CD4-positive, alpha-beta memory T cell (primary cell): ENCODE data around the gene RBBP5. TPM values are rescaled to one million over a fixed set of nuclear protein-coding genes. Genes with fewer than 3 reads are reported as not detected.

Experiments
- CTCF ChIA-PET: fragments of 350-600 bp; sonication (Branson Sonifier 250); formaldehyde crosslinking; loops from one replicate; lab custom pipeline; 2021; ENCODE audit warnings: inconsistent platforms; ENCODE audit not compliant: partially characterized antibody; lab: Charles Lee
- POLR2A ChIA-PET: fragments of 350-600 bp; sonication (Branson Sonifier 250); formaldehyde crosslinking; loops from one replicate; lab custom pipeline; 2021; ENCODE audit not compliant: partially characterized antibody; lab: Charles Lee
- DNase-seq, 5 donors: peaks; one replicate each; pipeline versions ENCODE4 v3.0.0 to v3.0.0-alpha.2; 2020 to 2022; ENCODE audit warnings: mixed read lengths in 1 of 5
- H3K27ac ChIP-seq: one replicate; pipeline ENCODE4 v1.7.0; 2013; ENCODE audit warnings: low read depth, low read length
- H3K27me3 ChIP-seq: 2 replicates; pipeline ENCODE4 v1.7.0; 2013; ENCODE audit warnings: mild to moderate bottlenecking, low read length, moderate library complexity; ENCODE audit not compliant: insufficient read depth
- H3K36me3 ChIP-seq: 2 replicates; pipeline ENCODE4 v1.7.0; 2013; ENCODE audit warnings: mild to moderate bottlenecking, low read length, moderate library complexity; ENCODE audit not compliant: insufficient read depth
- H3K4me1 ChIP-seq: 2 replicates; pipeline ENCODE4 v1.7.0; 2013; ENCODE audit warnings: mild to moderate bottlenecking, low read length, moderate library complexity; ENCODE audit not compliant: insufficient read depth
- H3K4me3 ChIP-seq, 2 donors: one replicate each; pipeline ENCODE4 v1.7.0; 2013; ENCODE audit warnings: low read length in 2 of 2, mild to moderate bottlenecking in 1 of 2
- H3K9me3 ChIP-seq, 2 donors: one replicate each; pipeline ENCODE4 v1.7.0; 2013; ENCODE audit warnings: low read length in 2 of 2, control low read depth in 1 of 2; ENCODE audit not compliant: control insufficient read depth in 1 of 2
- H3K27ac Mint-ChIP-seq, 7 donors: one replicate each; pipeline ENCODE4 v1.8.0; 2020 to 2021; ENCODE audit warnings: mixed read lengths in 7 of 7, mild to moderate bottlenecking in 6 of 7, inconsistent platforms in 3 of 7, moderate library complexity in 3 of 7
- H3K27me3 Mint-ChIP-seq, 2 donors: one replicate each; pipeline ENCODE4 v1.8.0; 2020 to 2021; ENCODE audit warnings: mixed read lengths in 2 of 2
- H3K36me3 Mint-ChIP-seq, 2 donors: one replicate each; pipeline ENCODE4 v1.8.0; 2020 to 2021; ENCODE audit warnings: mixed read lengths in 2 of 2, inconsistent platforms in 1 of 2, mild to moderate bottlenecking in 1 of 2
- H3K4me1 Mint-ChIP-seq, 4 donors: one replicate each; pipeline ENCODE4 v1.8.0; 2020 to 2021; ENCODE audit warnings: mixed read lengths in 4 of 4, mild to moderate bottlenecking in 1 of 4
- H3K4me3 Mint-ChIP-seq, 8 donors: one replicate each; pipeline ENCODE4 v1.8.0; 2020 to 2021; ENCODE audit warnings: mixed read lengths in 8 of 8, mild to moderate bottlenecking in 7 of 8, moderate library complexity in 6 of 8, inconsistent platforms in 3 of 8
- H3K9me3 Mint-ChIP-seq, 8 donors: one replicate each; pipeline ENCODE4 v1.8.0; 2020 to 2021; ENCODE audit warnings: mixed read lengths in 8 of 8, mild to moderate bottlenecking in 5 of 8, inconsistent platforms in 3 of 8, moderate library complexity in 1 of 8
- intact Hi-C: fragments of 100-400 bp; cut with micrococcal nuclease; formaldehyde crosslinking; loops from one replicate; pipeline ENCODE4 v1.15.1; 2023
- polyA plus RNA-seq, 2 donors: library from polyadenylated mRNA; unstranded; fragments of 300-500 nt; fragmentation: Illumina TruSeq; gene quantifications; one replicate each; pipeline ENCODE4 v1.2.3, GENCODE V29; 2021
- total RNA-seq, 2 experiments: library from RNA; stranded (reverse); gene quantifications; one replicate each; pipeline ENCODE4 v1.2.3, GENCODE V29; 2021

The RBBP5 gene
- total and polyA plus RNA-seq, 4 experiments from 2014 or later: 16.8 to 32.9 (median 26.8) TPM

DNA sequence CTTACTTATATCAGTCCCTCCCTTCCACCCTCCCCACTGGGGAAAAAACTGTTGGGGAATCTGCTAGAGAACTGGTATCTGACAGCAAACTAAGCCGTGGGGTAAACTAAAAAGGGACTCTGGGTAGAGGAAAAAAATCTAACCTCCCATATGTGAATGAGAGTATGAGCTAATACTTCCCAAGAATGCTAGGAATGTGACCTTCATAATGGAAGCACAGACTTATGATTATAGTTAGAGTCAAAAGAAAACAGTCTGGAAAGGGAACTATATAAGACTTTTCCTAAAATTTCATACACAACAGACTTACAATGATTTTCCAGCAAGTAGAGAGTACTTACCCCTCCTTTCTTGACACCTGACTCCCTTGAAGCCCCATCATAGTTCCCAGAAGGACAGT is 23.0 kb upstream of the RBBP5 start:
- no peaks in the 10 kb centered on the region for H3K27me3 ChIP-seq
- no peak overlapping the region for H3K4me3 ChIP-seq
- peaks cover 5% of the 10 kb centered on the region for H3K36me3 ChIP-seq
- no peak overlapping the region for H3K27ac ChIP-seq
- no peaks in the 10 kb centered on the region for H3K27me3 Mint-ChIP-seq
- DNase-seq: no peak
- POLR2A ChIA-PET: no interaction called here
- peaks cover 11% of the 10 kb centered on the region for H3K4me1 ChIP-seq
- H3K27ac Mint-ChIP-seq: peak overlapping the region in 4 of 7 donors; percentile 4 to 52 (median 46)
- H3K9me3 Mint-ChIP-seq: no peaks in the 10 kb centered on the region
- H3K9me3 ChIP-seq: no peaks in the 10 kb centered on the region
- intact Hi-C loops: no loop called here
- H3K4me3 Mint-ChIP-seq: no peak overlapping the region
- CTCF ChIA-PET: interaction anchor here (0.6 to 6.5 kb wide), 5 partner anchors 10 to 168 kb away, joined by 3 to 58 read pairs (median 5); partner anchors contain the start of gene RBBP5
- peaks cover 4 to 11% (median 6%) of the 10 kb centered on the region in 4 donors for H3K4me1 Mint-ChIP-seq
- H3K36me3 Mint-ChIP-seq: peaks cover 27 to 36% of the 10 kb centered on the region in 2 donors

DNA sequence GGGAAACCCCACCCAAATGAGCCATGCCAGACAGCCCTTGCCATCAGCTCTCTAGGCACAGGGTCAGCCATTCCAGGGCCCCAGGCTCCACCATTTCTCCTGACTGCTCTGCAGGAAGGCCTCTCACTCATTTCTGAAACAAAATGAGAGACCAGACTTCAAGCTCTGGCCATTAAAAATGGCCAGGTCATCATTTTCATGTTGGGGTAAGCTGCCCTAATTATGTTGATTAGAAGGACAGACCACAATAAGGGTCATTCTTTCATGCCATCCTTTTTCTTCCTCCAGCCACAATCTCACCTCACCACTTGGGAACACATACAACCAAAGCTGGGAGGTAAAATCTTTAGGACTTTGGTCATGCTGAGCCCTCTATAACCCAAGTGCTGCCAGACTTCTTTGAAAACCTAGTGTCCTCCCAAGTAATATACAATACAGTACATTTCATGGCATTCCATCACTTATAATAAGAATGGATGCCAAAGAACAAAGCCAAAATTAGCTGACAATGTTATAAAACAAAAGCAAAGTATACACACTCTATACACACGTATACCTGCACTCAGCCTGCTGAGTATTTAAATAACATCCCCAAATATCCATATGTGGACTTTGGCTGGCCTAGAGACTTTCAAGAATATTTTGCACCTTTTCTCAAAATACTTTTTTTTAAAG is 22.4 kb upstream of the RBBP5 start:
- Mint-ChIP-seq H3K4me3 (no peak overlapping the region), H3K36me3 (peaks cover 22 to 30% of the 10 kb centered on the region in 2 donors), H3K27me3 (no peaks in the 10 kb centered on the region), H3K27ac (peak overlapping the region in 4 of 7 donors; percentile 29 to 60 (median 48)), H3K9me3 (no peaks in the 10 kb centered on the region), H3K4me1 (peaks cover 4 to 11% (median 6%) of the 10 kb centered on the region in 4 donors)
- DNase-seq: no peak
- ChIA-PET POLR2A (no interaction called here), CTCF (interaction anchor here (0.6 to 6.5 kb wide), 7 partner anchors 9 to 169 kb away, joined by 3 to 58 read pairs (median 3); partner anchors contain the start of gene RBBP5)
- no peaks in the 10 kb centered on the region for H3K27me3 ChIP-seq
- peaks cover 11% of the 10 kb centered on the region for H3K4me1 ChIP-seq
- H3K27ac ChIP-seq: no peak overlapping the region
- peaks cover 5% of the 10 kb centered on the region for H3K36me3 ChIP-seq
- no peak overlapping the region for H3K4me3 ChIP-seq
- intact Hi-C loops: no loop called here
- no peaks in the 10 kb centered on the region for H3K9me3 ChIP-seq

GRCh38 chr1:205142102-205142469 is 20.3 kb upstream of the RBBP5 start:
- no peak for DNase-seq
- ChIA-PET POLR2A (interaction anchor here (1.1 to 2.0 kb wide), 3 partner anchors 20 to 172 kb away, joined by 3 to 11 read pairs (median 8); partner anchors contain the start of gene RBBP5), CTCF (interaction anchor here (0.8 to 6.5 kb wide), 22 partner anchors 8 to 335 kb away, joined by 3 to 58 read pairs (median 6); partner anchors contain the start of gene RBBP5)
- Mint-ChIP-seq H3K27ac (peak overlapping the region in 2 of 7 donors; percentile 1 to 15), H3K27me3 (no peaks in the 10 kb centered on the region), H3K36me3 (peaks cover 5 to 12% of the 10 kb centered on the region in 2 donors), H3K9me3 (no peaks in the 10 kb centered on the region), H3K4me3 (no peak overlapping the region), H3K4me1 (peaks cover 4 to 11% (median 6%) of the 10 kb centered on the region in 4 donors)
- Histone ChIP-seq H3K27me3 (no peaks in the 10 kb centered on the region), H3K27ac (no peak overlapping the region), H3K4me3 (no peak overlapping the region), H3K4me1 (peaks cover 11% of the 10 kb centered on the region), H3K9me3 (no peaks in the 10 kb centered on the region), H3K36me3 (no peaks in the 10 kb centered on the region)
- intact Hi-C loops: loop anchor here (2.0 kb wide), 1 partner anchor 115 kb away; no protein-coding TSS in a partner anchor

DNA sequence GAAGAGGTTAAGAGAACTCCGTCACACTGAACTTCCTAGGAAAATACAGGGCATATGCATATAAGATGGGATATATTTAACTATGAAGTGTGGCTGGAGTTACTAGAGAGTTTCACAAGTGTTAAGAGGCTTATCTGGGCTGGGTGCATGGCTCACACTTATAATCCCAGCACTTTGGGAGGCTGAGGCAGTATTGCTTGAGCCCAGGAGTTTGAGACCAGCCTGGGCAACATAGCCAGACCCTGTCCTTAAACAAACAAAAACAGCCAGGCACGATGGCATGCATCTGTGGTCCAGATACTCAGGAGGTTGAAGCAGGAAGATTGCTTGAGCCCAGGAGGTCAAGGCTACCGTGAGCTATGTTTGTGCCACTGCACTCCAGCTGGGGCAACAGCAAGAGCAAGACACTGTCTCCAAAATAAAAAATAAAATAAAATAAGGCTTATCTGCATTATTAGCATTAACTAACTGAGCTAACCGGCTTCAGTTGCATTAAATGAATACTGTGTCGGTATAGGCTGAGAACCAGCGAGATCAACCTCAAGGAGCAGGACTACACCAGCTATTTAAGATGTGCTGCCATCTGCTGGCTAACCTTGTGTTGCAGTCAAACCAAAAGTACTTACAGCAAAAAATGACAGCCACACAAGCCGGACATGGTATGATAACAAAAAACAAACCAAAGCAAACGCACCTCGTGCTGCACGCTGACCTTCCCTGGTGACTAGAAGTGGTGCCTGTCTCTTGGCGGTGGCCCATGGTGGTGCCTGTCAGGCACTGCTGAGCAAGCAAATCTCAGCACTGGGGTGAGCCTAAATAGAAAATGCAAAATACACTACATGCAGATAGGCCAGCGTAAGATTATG is 19.7 kb upstream of the RBBP5 start:
- no peaks in the 10 kb centered on the region for H3K36me3 ChIP-seq
- Mint-ChIP-seq H3K36me3 (peaks cover 5 to 7% of the 10 kb centered on the region in 2 donors), H3K27ac (peak overlapping the region in 1 of 7 donors; percentile 1), H3K4me3 (peak overlapping the region in 5 of 8 donors; percentile 8 to 68 (median 62)), H3K9me3 (no peaks in the 10 kb centered on the region), H3K27me3 (no peaks in the 10 kb centered on the region), H3K4me1 (peaks cover 4 to 11% (median 6%) of the 10 kb centered on the region in 4 donors)
- no peak overlapping the region for H3K27ac ChIP-seq
- peaks cover 11% of the 10 kb centered on the region for H3K4me1 ChIP-seq
- DNase-seq: peak; percentile 53 to 73 (median 64)
- no peaks in the 10 kb centered on the region for H3K27me3 ChIP-seq
- ChIA-PET CTCF (interaction anchor here (0.7 to 6.5 kb wide), 33 partner anchors 8 to 334 kb away, joined by 3 to 58 read pairs (median 4); partner anchors contain the start of genes RBBP5 and TMCC2), POLR2A (interaction anchor here (1.1 to 2.0 kb wide), 3 partner anchors 19 to 172 kb away, joined by 3 to 11 read pairs (median 8); partner anchors contain the start of gene RBBP5)
- intact Hi-C loops: loop anchor here (1.0 to 2.0 kb wide), 2 partner anchors 19 to 115 kb away; no protein-coding TSS in a partner anchor
- no peaks in the 10 kb centered on the region for H3K9me3 ChIP-seq
- no peak overlapping the region for H3K4me3 ChIP-seq

DNA sequence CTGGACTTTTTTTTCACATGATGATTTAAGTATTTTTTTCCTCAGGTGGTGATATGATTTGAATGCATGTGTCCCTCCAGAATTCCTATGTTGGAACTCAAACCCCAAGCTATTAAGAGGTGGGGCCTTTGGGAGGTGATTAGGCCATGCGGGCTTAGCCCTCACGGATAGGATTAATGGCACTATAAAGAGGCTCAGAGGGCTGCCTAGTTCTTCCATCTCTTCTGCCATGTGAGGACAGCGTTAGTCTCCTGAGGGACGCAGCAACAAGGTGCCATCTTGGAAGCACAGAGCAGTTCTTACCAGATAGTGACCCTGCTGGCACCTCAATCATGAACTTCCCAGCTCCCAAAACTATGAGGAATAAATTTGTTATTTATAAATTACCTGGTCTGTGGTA is 18.3 kb upstream of the RBBP5 start:
- Mint-ChIP-seq H3K4me3 (no peak overlapping the region), H3K27ac (peak overlapping the region in 1 of 7 donors; percentile 21), H3K36me3 (no peaks in the 10 kb centered on the region), H3K4me1 (peaks cover 4 to 11% (median 6%) of the 10 kb centered on the region in 4 donors), H3K27me3 (no peaks in the 10 kb centered on the region), H3K9me3 (no peaks in the 10 kb centered on the region)
- Histone ChIP-seq H3K36me3 (no peaks in the 10 kb centered on the region), H3K9me3 (no peaks in the 10 kb centered on the region), H3K4me3 (no peak overlapping the region), H3K27ac (no peak overlapping the region), H3K27me3 (no peaks in the 10 kb centered on the region), H3K4me1 (peaks cover 11% of the 10 kb centered on the region)
- POLR2A ChIA-PET: interaction anchor here (2.0 kb wide), 1 partner anchor 89 kb away, joined by 8 read pairs; no protein-coding TSS in a partner anchor
- CTCF ChIA-PET: interaction anchor here (1.0 to 6.5 kb wide), 5 partner anchors 18 to 116 kb away, joined by 3 to 58 read pairs (median 21); partner anchors contain the start of gene RBBP5
- DNase-seq: no peak
- intact Hi-C loops: no loop called here

- ChIA-PET POLR2A (no interaction called here), CTCF (no interaction called here)
- Mint-ChIP-seq H3K27ac (peak overlapping the region in 1 of 7 donors; percentile 52), H3K4me1 (peaks cover 4 to 11% (median 6%) of the 10 kb centered on the region in 4 donors), H3K27me3 (no peaks in the 10 kb centered on the region), H3K9me3 (no peaks in the 10 kb centered on the region), H3K4me3 (no peak overlapping the region), H3K36me3 (no peaks in the 10 kb centered on the region)
- intact Hi-C loops: no loop called here
- Histone ChIP-seq H3K27me3 (no peaks in the 10 kb centered on the region), H3K4me3 (no peak overlapping the region), H3K27ac (no peak overlapping the region), H3K4me1 (peaks cover 11% of the 10 kb centered on the region), H3K9me3 (no peaks in the 10 kb centered on the region), H3K36me3 (no peaks in the 10 kb centered on the region)
- no peak for DNase-seq
Observed at GRCh38 chr1:205137901-205138300, 16.1 kb upstream of the RBBP5 start.
